ENCODE results near the gene CC2D2B. TPM values are rescaled to one million over a fixed set of nuclear protein-coding genes. Genes with fewer than 3 reads are reported as not detected.

The CC2D2B gene
- total and polyA plus RNA-seq, 2 of the 8 experiments (the other 6 are each of a cell fraction or from before 2014, with no cell fraction given) = 0.09 to 0.71 TPM

- Histone ChIP-seq H3K27ac (ENCODE audit: low read depth, low read length) (no peak overlapping the region), H2BK120ac (replicated peaks; ENCODE audit: low read depth, low read length) (no peak overlapping the region), H3K23ac (ENCODE audit: insufficient read length) (no peak overlapping the region), H4K20me1 (replicated peaks in 1 of 2; ENCODE audit: control insufficient read depth in 1 of 2, insufficient read depth in 2 of 2, low read length in 2 of 2) (no peaks in the 10 kb centered on the region), H3K18ac (ENCODE audit: extremely low read depth, low read length) (no peak overlapping the region), H4K91ac (replicated peaks; ENCODE audit: insufficient read length, low read length) (no peak overlapping the region), H2AK5ac (ENCODE audit: low read depth, low read length) (no peak overlapping the region), H2BK12ac (ENCODE audit: low read depth, low read length) (no peak overlapping the region), H2BK15ac (ENCODE audit: low read length) (no peak overlapping the region), H3K4ac (replicated peaks; ENCODE audit: insufficient read length, low read depth, low read length) (no peak overlapping the region), H3K27me3 (replicated peaks in 1 of 4; ENCODE audit: control insufficient read depth in 3 of 4, extremely low read depth in 1 of 4, insufficient read depth in 3 of 4, low read length in 3 of 4) (no peaks in the 10 kb centered on the region), H3K14ac (ENCODE audit: insufficient read length) (no peak overlapping the region), H3K56ac (replicated peaks; ENCODE audit: insufficient read length, low read depth, low read length) (no peak overlapping the region), H2BK5ac (ENCODE audit: low read depth, low read length) (no peak overlapping the region), H3K9me3 (ENCODE audit: insufficient read depth in 2 of 2, low read depth in 1 of 2, low read length in 1 of 2) (no peaks in the 10 kb centered on the region), H4K8ac (ENCODE audit: extremely low read depth, insufficient read depth, low read length) (no peak overlapping the region), H3K23me2 (ENCODE audit: low read depth, low read length) (no peaks in the 10 kb centered on the region), H2BK20ac (ENCODE audit: low read length) (no peak overlapping the region), H2AFZ (ENCODE audit: low read length) (no peak overlapping the region), H3K79me2 (ENCODE audit: control insufficient read depth in 1 of 2, insufficient read depth in 2 of 2, low read length in 2 of 2) (no peaks in the 10 kb centered on the region), H3K36me3 (ENCODE audit: control insufficient read depth in 2 of 4, insufficient read depth in 4 of 4, low read length in 3 of 4) (peaks cover 0 to 2% (median 0%) of the 10 kb centered on the region in 4 experiments; a peak in 1 of 8 replicates), H3K9ac (replicated peaks in 1 of 4; ENCODE audit: extremely low read depth in 1 of 4, low read depth in 3 of 4, low read length in 3 of 4) (no peak overlapping the region), H3K79me1 (ENCODE audit: low read depth, low read length) (no peaks in the 10 kb centered on the region), H3K4me3 (ENCODE audit: extremely low read depth in 1 of 4, insufficient read depth in 2 of 4, low read depth in 3 of 4, low read length in 4 of 4) (no peak overlapping the region), H4K5ac (ENCODE audit: insufficient read length, low read depth, low read length) (no peak overlapping the region), H3K4me2 (ENCODE audit: insufficient read depth in 1 of 2, low read depth in 2 of 2, low read length in 2 of 2) (no peak overlapping the region), H3K4me1 (replicated peaks in 1 of 4; ENCODE audit: control insufficient read depth in 3 of 4, insufficient read depth in 4 of 4, low read length in 3 of 4) (no peaks in the 10 kb centered on the region)
- TF ChIP-seq CBX5 (IDR thresholded peaks at IDR 0.05; ENCODE audit: low read depth, low read length) (no peak), TBP (IDR thresholded peaks at IDR 0.05; ENCODE audit: low read depth, low read length) (no peak), TEAD4 (IDR thresholded peaks at IDR 0.05; ENCODE audit: low read depth, low read length) (no peak), CBX8 (IDR thresholded peaks at IDR 0.05; ENCODE audit: borderline replicate concordance, low read depth, low read length) (no peak), RBBP5 (IDR thresholded peaks at IDR 0.05; ENCODE audit: borderline replicate concordance, low read depth, low read length) (no peak), NANOG (IDR thresholded peaks at IDR 0.05; ENCODE audit: insufficient read depth, low read depth, low read length, poor library complexity, severe bottlenecking) (no peak)
- FAIRE-seq (no peak), DNase-seq (ENCODE audit: low read depth in 1 of 2, low spot score in 2 of 2) (no peak)
- 92% methylated on average over 6 of the region's 6 CpGs; no CpG with 5 or more reads in 1 of the 2 experiments for WGBS, 2 experiments (ENCODE audit: extremely low coverage in 1 of 2, insufficient coverage in 1 of 2, insufficient read length in 1 of 2, insufficient replicate concordance in 2 of 2, low coverage in 1 of 2, low lambda C conversion rate in 2 of 2, missing lambda C conversion rate in 1 of 2)
- ChIA-PET POLR2A (ENCODE audit: partially characterized antibody) (interaction anchor here (1.6 kb wide), 1 partner anchor 173 kb away, joined by 4 read pairs; the partner anchor contains the start of gene TCTN3), CTCF (ENCODE audit: partially characterized antibody) (interaction anchor here (1.0 to 5.7 kb wide), 22 partner anchors 14 to 492 kb away, joined by 3 to 63 read pairs (median 5); partner anchors contain the start of gene TCTN3)
Observed at GRCh38 chr10:95865814-95866466, 41.8 kb upstream of the CC2D2B start.

All from H1 (cell line).